AG04449 (cell line): ENCODE results near the gene CHCHD6.

Source experiments
- CTCF ChIA-PET: fragments of 350-600 bp; formaldehyde crosslinking; extraction: SDS; loops from one replicate; lab custom pipeline; 2021; ENCODE audit warnings: antibody characterized with exemption; lab: Yijun Ruan, JAX
- POLR2A ChIA-PET: fragments of 400-600, 350-600 bp; formaldehyde crosslinking; extraction: SDS; loops from one replicate; lab custom pipeline; 2020; ENCODE audit warnings: antibody characterized with exemption, inconsistent platforms; lab: Yijun Ruan, JAX
- DNase-seq: peaks from one replicate; pipeline ENCODE4 v3.0.0-alpha.2; 2010; ENCODE audit warnings: low read depth, low spot score
- H3K4me3 ChIP-seq: 2 replicates; pipeline ENCODE4 v1.5.1; 2011; ENCODE audit warnings: low read depth, mild to moderate bottlenecking, control low read depth, low read length
- TF ChIP-seq, protein P1 (sequence below): IDR thresholded peaks from one replicate; pipeline ENCODE4 v1.5.1; 2011; ENCODE audit warnings: mild to moderate bottlenecking, moderate library complexity, low read length, control low read depth, inconsistent platforms; ENCODE audit not compliant: insufficient read depth; ENCODE audit errors: missing control alignments

Gene CHCHD6

DNA sequence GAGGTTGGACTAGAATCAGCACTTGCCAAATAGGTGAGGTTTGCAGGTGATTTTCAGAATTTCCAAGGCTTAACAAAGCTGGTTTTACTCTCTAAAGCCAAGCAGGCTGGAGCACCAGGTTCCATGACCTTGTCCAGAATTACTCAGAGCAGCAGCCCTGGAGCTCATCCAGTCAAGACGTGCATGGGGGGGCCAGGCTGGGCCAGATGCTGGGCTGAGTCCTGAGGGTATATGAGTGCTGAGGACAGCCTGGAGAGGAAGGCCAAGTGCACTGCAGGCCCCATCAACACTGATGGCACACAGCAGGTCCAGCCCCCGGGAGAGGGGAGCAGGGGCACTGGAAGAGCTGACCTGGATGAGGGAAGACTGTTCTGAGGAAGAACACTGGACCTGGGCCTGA lies 46.1 kb upstream of the CHCHD6 start:
- H3K4me3 ChIP-seq = no peak overlapping the region
- no peak for DNase-seq
- TF ChIP-seq, protein P1, sequence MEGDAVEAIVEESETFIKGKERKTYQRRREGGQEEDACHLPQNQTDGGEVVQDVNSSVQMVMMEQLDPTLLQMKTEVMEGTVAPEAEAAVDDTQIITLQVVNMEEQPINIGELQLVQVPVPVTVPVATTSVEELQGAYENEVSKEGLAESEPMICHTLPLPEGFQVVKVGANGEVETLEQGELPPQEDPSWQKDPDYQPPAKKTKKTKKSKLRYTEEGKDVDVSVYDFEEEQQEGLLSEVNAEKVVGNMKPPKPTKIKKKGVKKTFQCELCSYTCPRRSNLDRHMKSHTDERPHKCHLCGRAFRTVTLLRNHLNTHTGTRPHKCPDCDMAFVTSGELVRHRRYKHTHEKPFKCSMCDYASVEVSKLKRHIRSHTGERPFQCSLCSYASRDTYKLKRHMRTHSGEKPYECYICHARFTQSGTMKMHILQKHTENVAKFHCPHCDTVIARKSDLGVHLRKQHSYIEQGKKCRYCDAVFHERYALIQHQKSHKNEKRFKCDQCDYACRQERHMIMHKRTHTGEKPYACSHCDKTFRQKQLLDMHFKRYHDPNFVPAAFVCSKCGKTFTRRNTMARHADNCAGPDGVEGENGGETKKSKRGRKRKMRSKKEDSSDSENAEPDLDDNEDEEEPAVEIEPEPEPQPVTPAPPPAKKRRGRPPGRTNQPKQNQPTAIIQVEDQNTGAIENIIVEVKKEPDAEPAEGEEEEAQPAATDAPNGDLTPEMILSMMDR = no peak
- ChIA-PET CTCF (interaction anchor here (0.8 to 5.0 kb wide), 4 partner anchors 11 to 796 kb away, joined by 3 to 29 read pairs (median 4); no protein-coding TSS in a partner anchor), POLR2A (no interaction called here)

DNA sequence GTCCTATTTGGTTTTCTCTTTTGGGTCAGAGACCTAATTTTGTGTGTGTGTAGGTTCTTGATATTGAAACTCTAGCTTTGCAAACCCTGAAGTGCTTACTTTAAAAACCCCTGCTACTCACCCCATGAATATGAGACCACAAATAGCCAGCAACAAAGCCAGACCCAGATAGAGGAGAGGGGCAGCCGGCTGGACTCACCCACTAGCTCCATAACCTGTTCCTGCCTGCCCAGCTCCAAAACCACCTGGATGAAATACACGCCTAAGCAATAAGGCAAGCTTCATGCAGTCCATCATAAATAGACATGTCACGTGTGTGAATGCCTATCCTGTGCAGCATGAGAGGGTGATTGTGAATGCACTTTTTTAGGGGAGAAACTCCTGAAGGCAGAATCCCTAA lies 45.5 kb upstream of the CHCHD6 start:
- POLR2A ChIA-PET = no interaction called here
- no peak overlapping the region for H3K4me3 ChIP-seq
- TF ChIP-seq, protein P1 = no peak
- CTCF ChIA-PET = interaction anchor here (0.8 to 5.0 kb wide), 3 partner anchors 20 to 796 kb away, joined by 3 to 29 read pairs (median 6); no protein-coding TSS in a partner anchor
- DNase-seq = no peak

DNA sequence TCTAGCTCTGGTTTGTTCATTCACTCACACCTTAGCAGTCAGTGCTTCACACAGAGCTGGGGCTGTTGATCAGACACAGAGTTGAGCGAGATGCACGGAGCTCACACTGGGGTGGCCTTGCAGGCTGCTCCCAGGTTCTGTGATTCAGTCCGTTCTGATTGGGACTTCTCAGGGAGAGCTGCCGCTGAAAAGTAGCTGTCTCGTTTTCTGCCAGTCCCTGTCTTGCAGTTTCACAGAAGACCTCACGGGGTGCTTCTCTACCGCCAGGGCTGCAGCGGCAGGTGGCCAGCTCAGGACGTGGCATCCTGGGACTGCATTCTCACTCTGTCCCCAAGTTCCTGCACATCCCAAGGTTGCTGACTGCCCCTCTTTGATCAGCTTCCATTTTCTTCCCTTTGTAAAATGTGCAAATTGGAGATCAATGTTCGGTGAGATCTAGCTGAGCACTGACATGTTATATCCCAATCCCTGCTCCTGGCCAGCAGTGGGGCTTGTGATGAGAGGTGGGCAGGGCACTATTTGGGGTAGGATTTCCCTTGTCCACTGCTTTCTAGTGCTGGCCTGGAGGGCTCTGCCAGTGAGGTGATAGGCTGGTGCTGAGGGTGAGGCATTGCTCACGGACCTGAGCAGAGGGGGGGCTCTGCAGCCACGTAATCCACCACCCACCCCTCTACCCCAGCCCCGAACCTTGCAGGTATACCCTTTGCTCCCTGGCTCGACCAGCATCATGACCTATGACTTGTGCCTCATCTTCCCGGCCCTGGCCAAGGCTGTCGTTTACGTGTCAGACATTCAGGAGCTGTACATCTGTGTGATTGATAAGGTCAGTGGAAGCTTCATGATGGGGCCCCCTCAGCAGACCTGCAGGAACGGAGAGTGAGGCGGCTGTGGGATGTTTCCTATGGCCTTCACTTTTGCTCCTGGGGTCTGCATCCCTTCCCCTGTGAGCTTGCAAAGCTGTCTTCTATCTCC lies 43.8 kb upstream of the CHCHD6 start:
- POLR2A ChIA-PET = no interaction called here
- DNase-seq = no peak
- CTCF ChIA-PET = interaction anchor here (0.7 to 5.0 kb wide), 8 partner anchors 9 to 137 kb away, joined by 3 to 29 read pairs (median 4); no protein-coding TSS in a partner anchor
- TF ChIP-seq, protein P1 = peak; percentile 33
- no peak overlapping the region for H3K4me3 ChIP-seq

DNA sequence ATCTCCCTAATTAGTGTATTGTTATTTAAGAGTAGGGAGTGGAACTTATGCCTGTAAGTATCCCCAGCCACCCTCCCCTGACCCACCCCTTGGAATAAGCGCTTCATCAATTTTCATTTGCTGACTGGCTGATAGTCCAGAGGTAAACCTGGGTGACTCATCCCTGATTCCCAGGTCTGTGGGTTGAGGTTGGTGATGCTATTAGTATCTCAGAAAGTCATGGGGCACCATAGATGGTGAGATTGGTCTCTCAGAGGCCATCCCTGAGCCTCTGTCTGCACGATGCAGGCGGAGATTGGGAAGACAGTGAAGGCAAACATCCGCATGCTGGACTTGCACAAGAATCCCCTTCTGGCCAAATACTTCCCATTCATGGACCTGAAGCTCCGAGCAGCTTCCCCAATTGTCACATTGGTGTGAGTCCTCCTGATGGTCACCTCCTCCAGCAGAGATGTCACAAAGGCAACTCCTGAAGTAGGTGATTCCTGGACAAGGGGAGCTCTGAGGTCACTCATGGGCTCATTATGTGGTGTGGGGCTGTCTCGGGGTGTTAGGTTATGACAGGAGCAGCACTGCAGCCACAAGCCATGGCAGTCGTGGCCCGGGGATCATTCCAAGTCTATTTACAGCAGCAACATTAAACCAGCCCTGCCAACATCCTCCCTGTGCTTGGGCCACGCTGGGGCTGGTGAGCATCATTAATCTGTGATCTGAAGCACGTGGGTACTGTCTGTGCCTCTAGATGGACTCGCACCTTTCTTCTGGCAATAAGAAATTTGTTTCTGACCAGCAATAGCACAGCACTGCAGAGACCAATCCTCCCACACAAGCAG lies 42.3 kb upstream of the CHCHD6 start:
- H3K4me3 ChIP-seq = no peak overlapping the region
- DNase-seq = no peak
- TF ChIP-seq, protein P1 = no peak
- POLR2A ChIA-PET = no interaction called here
- CTCF ChIA-PET = interaction anchor here (0.6 to 5.0 kb wide), 3 partner anchors 17 to 266 kb away, joined by 3 to 29 read pairs (median 3); no protein-coding TSS in a partner anchor

DNA sequence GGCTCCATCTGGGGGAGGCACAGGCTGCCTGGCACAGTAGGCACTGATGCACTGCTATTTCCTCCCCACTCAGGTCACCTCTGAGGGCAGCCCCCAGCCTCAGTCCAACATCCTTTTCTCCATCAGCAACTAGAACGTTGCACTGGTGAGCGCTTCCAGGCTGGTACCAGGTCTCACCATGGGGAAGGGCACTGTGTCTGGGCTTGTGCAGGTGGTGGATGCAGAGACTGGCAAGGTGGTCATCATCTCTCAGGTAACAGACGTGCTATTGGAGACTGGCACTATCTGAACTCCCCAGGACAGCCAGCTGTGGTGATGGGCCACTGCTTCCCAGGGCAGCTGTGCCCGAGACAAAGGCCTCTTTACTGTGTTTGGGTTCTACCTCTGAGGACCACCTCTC lies 40.8 kb upstream of the CHCHD6 start:
- H3K4me3 ChIP-seq = no peak overlapping the region
- no peak for DNase-seq
- CTCF ChIA-PET = no interaction called here
- TF ChIP-seq, protein P1 = no peak
- POLR2A ChIA-PET = no interaction called here
